DND-41 (cell line): Measurements from ENCODE around the gene SIRT7.

Experiments
- EZH2 ChIP-seq: IDR thresholded peaks from 3 replicates; pipeline ENCODE4 v1.6.1; 2012; ENCODE audit warnings: borderline replicate concordance, low read depth, mild to moderate bottlenecking, moderate library complexity, low read length, inconsistent platforms; ENCODE audit not compliant: severe bottlenecking
- TF ChIP-seq, protein P1 (sequence below): IDR thresholded peaks from 2 replicates; pipeline ENCODE4 v1.5.1; 2012; ENCODE audit warnings: borderline replicate concordance, low read length, moderate library complexity, mild to moderate bottlenecking; ENCODE audit not compliant: poor library complexity, severe bottlenecking; ENCODE audit errors: extremely low read depth

DNA sequence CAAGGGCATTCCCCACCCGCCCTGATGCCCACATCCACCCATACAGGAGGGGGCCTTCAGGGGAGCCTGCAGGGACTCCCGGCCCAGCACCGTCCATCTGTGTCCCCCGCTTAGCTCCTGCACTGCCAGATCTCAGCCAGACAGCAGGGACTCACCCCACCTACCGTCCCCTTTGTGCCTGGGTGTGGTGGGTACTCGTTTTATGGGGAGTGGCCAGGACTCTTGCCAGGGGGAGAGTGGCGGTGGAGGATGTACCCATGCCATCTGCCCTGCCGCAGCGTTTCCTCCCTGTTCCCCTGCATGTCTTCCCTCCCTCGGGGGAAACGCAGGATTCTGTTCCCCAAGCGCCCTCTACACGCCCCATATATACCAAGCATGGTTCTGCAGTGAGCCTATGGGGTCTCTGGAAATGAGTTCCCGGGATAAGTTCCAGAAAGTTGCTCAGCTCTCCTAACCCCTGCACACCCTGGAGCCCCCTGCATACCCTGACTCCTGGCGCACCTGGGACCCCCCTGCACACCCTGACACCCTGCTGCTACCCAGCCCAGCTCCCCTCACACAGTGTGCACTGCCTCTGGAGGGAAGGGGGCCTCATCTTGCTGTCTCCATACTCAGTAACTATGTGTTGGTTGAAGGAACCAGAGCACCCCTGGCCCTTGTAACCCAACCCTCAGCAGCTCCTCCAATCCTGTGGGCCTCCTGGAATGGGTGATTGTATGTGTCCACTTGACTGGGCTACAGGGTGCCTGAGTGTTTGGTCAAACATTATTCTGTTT is 13.8 kb upstream of the SIRT7 start:
- TF ChIP-seq, protein P1, sequence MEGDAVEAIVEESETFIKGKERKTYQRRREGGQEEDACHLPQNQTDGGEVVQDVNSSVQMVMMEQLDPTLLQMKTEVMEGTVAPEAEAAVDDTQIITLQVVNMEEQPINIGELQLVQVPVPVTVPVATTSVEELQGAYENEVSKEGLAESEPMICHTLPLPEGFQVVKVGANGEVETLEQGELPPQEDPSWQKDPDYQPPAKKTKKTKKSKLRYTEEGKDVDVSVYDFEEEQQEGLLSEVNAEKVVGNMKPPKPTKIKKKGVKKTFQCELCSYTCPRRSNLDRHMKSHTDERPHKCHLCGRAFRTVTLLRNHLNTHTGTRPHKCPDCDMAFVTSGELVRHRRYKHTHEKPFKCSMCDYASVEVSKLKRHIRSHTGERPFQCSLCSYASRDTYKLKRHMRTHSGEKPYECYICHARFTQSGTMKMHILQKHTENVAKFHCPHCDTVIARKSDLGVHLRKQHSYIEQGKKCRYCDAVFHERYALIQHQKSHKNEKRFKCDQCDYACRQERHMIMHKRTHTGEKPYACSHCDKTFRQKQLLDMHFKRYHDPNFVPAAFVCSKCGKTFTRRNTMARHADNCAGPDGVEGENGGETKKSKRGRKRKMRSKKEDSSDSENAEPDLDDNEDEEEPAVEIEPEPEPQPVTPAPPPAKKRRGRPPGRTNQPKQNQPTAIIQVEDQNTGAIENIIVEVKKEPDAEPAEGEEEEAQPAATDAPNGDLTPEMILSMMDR, result no peak
- TF ChIP-seq EZH2, result no peak
